K562 (cell line): ENCODE results near the gene PRSS27. TPM values are rescaled to one million over a fixed set of nuclear protein-coding genes. Genes with fewer than 3 reads are reported as not detected.

Experiments
- CBFB ChIP-seq: sonication (generic); formaldehyde crosslinking; IDR thresholded peaks from 2 replicates; pipeline ENCODE4 v1.4.0; 2020; ENCODE audit warnings: mild to moderate bottlenecking, missing genetic modification reagents
- CREB3 ChIP-seq: fragments of 450-650 bp; conservative IDR thresholded peaks from 2 replicates; pipeline ENCODE4 v1.6.1; 2016; ENCODE audit warnings: missing genetic modification characterization, low read depth, mild to moderate bottlenecking, missing compliant biosample characterization, moderate library complexity
- ETV1 ChIP-seq: fragments of 450-650 bp; conservative IDR thresholded peaks from 2 replicates; pipeline ENCODE4 v1.6.1; 2016; ENCODE audit warnings: missing genetic modification characterization, control low read depth, low read depth, missing compliant biosample characterization
- EZH2 ChIP-seq: IDR thresholded peaks from 2 replicates; pipeline ENCODE4 v1.6.1; 2012; ENCODE audit warnings: low read depth, mild to moderate bottlenecking, inconsistent platforms, low read length, borderline replicate concordance
- GATAD2B ChIP-seq: fragments of 450-650 bp; IDR thresholded peaks from 2 replicates; pipeline ENCODE4 v1.6.1; 2017; ENCODE audit warnings: mild to moderate bottlenecking, borderline replicate concordance
- HDAC1 ChIP-seq, 2 experiments: fragments of 450-650 bp; IDR thresholded peaks; 2 replicates each; pipeline ENCODE4 v1.6.1; 2016 to 2017; ENCODE audit warnings: inconsistent platforms in 1 of 2, mild to moderate bottlenecking in 1 of 2, moderate library complexity in 1 of 2
- MAFK ChIP-seq: IDR thresholded peaks from 2 replicates; pipeline ENCODE4 v1.6.1; 2011; ENCODE audit warnings: low read length, improper control_type of control experiment
- MLX ChIP-seq, 2 experiments: fragments of 450-650 bp in 1 of 2; sonication (generic) in 1 of 2; formaldehyde crosslinking; conservative IDR thresholded peaks; 2 replicates each; pipeline versions ENCODE4 v1.4.0 to v1.8.1; 2020 to 2022; ENCODE audit warnings: mild to moderate bottlenecking in 1 of 2, missing genetic modification reagents in 1 of 2
- NFE2L1 ChIP-seq: fragments of 450-650 bp; IDR thresholded peaks from 2 replicates; pipeline ENCODE4 v1.6.1; 2016; ENCODE audit warnings: missing genetic modification characterization, low read depth, mild to moderate bottlenecking, missing compliant biosample characterization, moderate library complexity, borderline replicate concordance
- NFXL1 ChIP-seq: fragments of 450-650 bp; formaldehyde crosslinking; IDR thresholded peaks from 2 replicates; pipeline ENCODE4 v1.4.0; 2021; ENCODE audit warnings: mild to moderate bottlenecking
- NKRF ChIP-seq: fragments of 450-650 bp; IDR thresholded peaks from 2 replicates; pipeline ENCODE4 v1.6.1; 2016; ENCODE audit warnings: borderline replicate concordance
- PHF21A ChIP-seq: fragments of 450-650 bp; IDR thresholded peaks from 2 replicates; pipeline ENCODE4 v1.6.1; 2017; ENCODE audit warnings: low read depth, borderline replicate concordance
- PKNOX1 ChIP-seq: fragments of 450-650 bp; IDR thresholded peaks from 2 replicates; pipeline ENCODE4 v1.6.1; 2016
- RUNX1 ChIP-seq: sonication (generic); IDR thresholded peaks from 2 replicates; pipeline ENCODE4 v1.6.1; 2016; ENCODE audit warnings: antibody characterized with exemption, low read depth
- TBL1XR1 ChIP-seq, 2 experiments: IDR thresholded peaks; 2 replicates each; pipeline ENCODE4 v1.6.1; 2012; ENCODE audit warnings: improper control_type of control experiment in 2 of 2, low read length in 2 of 2, mild to moderate bottlenecking in 1 of 2
- ZBED1 ChIP-seq: IDR thresholded peaks from 2 replicates; pipeline ENCODE4 v1.6.1; 2014
- ZBTB2 ChIP-seq: fragments of 450-650 bp; IDR thresholded peaks from 2 replicates; pipeline ENCODE4 v1.6.1; 2016; ENCODE audit warnings: antibody characterized with exemption
- ZBTB33 ChIP-seq: sonication (generic); formaldehyde crosslinking; IDR thresholded peaks from 2 replicates; pipeline ENCODE4 v1.8.1; 2023; ENCODE audit warnings: mild to moderate bottlenecking, missing genetic modification reagents
- ZNF696 ChIP-seq: fragments of 250-450 bp; sonication (Bioruptor Pico); conservative IDR thresholded peaks from 2 replicates; pipeline ENCODE4 v1.4.0; 2020; ENCODE audit warnings: mild to moderate bottlenecking, moderate library complexity
- polyA plus RNA-seq, 8 experiments: library from polyadenylated mRNA; depleted of rRNA in 4 of 8; stranded (reverse) in 5 of 8; unstranded in 3 of 8; fragments of >200 nt; fragmentation: Nextera tagmentation in 2 of 8; fragmentation: Illumina TruSeq in 1 of 8; extraction: Ambion mirVana in 2 of 8; extraction: Trizol in 1 of 8; gene quantifications; 2 replicates each; pipeline versions ENCODE4 v1.2.1 to v1.2.3, GENCODE V29; 2011 to 2014; ENCODE audit warnings: inconsistent platforms in 1 of 8, missing spikeins in 1 of 8
- total RNA-seq, 7 experiments: library from RNA; depleted of rRNA in 6 of 7; stranded (reverse); fragments of >200 nt in 6 of 7; fragmentation: Illumina TruSeq in 2 of 7; extraction: Trizol in 2 of 7; gene quantifications; 2 replicates each; pipeline versions ENCODE4 v1.2.1 to v1.2.3, GENCODE V29; 2011 to 2021; ENCODE audit warnings: low replicate concordance in 1 of 7

PRSS27 gene
- total and polyA plus RNA-seq, 9 of the 15 experiments (the other 6 are each of a cell fraction or from before 2014, with no cell fraction given), result 0.09 to 0.20 (median 0.17) TPM; not detected in 5

- TF ChIP-seq EZH2 (no peak), MLX (CRISPR knock-in tag; conservative IDR thresholded peaks at IDR 0.05) (no peak), NKRF (peak; percentile 66; the same call in 1 of the 2 replicates), TBL1XR1 (IDR thresholded peaks at IDR 0.05; ENCODE audit: low read length in 2 of 2) (no peak), PKNOX1 (peak; percentile 79), RUNX1 (no peak), HDAC1 (IDR thresholded peaks at IDR 0.05) (peak in 1 of 2 experiments; percentile 75; a peak in 2 of 4 replicates), NFXL1 (CRISPR knock-in tag) (no peak), ZBTB2 (no peak), NFE2L1 (tag) (no peak), ZBED1 (no peak), GATAD2B (peak; percentile 90; the same call in 1 of the 2 replicates), ZNF696 (CRISPR knock-in tag) (no peak), CBFB (CRISPR knock-in tag) (no peak), MAFK (no peak), CREB3 (tag) (no peak), ETV1 (tag) (no peak), PHF21A (peak; percentile 69; the same call in 1 of the 2 replicates), ZBTB33 (CRISPR knock-in tag) (no peak)
Measured at GRCh38 chr16:2673066-2673999, 46.7 kb downstream of the PRSS27 start (continued).
